ENCODE data around the gene CDC42BPB. TPM values are rescaled to one million over a fixed set of nuclear protein-coding genes. Genes with fewer than 3 reads are reported as not detected.

Gene CDC42BPB
- total and polyA plus RNA-seq, 2 of the 13 experiments (the other 11 are each of a cell fraction or from before 2014, with no cell fraction given), result 19.7 to 32.3 TPM

DNA sequence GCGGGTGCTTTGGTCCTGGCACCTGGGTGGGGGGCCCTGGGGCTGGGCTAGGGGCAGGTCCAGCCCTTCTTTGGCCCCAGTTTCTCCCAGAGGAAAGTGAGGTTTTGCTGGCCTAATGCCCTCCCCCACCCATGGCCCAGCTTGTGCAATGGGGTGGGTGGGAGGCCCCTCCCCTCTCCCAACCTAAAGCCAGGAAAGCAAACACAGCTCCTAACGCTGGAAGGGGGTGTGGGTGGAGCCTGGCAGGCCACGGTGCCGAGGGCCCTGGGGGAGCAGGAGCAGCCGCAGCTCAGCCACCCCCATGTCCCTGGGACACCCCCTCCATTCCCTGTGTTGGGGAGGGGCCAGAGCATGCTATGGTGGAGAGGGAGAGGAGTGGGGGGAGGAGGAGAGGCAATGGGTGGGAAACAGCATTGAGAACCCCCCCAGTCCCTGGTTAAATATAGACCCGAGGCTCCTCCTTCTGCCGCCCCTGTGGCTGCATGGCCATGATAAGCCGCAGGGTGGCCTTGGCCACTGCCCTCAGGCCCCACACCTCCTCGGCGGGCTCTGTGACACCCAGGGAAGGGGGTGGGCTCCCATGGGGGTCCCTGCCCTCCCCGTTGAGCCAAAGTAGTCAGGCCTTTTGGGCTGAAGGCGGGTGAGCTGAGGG, 41.9 kb upstream of the CDC42BPB start (continued):
- TF ChIP-seq RFXAP (CRISPR knock-in tag; IDR thresholded peaks at IDR 0.05; ENCODE audit: borderline replicate concordance), result peak; percentile 85
- TF ChIP-seq KDM6A (CRISPR knock-in tag; IDR thresholded peaks at IDR 0.05; ENCODE audit: low read depth), result peak; percentile 91
- peak; percentile 71 for TF ChIP-seq DMAP1 (CRISPR knock-in tag; IDR thresholded peaks at IDR 0.05)
- TF ChIP-seq TEF (CRISPR knock-in tag; IDR thresholded peaks at IDR 0.05), result no peak
- TF ChIP-seq, protein P1, sequence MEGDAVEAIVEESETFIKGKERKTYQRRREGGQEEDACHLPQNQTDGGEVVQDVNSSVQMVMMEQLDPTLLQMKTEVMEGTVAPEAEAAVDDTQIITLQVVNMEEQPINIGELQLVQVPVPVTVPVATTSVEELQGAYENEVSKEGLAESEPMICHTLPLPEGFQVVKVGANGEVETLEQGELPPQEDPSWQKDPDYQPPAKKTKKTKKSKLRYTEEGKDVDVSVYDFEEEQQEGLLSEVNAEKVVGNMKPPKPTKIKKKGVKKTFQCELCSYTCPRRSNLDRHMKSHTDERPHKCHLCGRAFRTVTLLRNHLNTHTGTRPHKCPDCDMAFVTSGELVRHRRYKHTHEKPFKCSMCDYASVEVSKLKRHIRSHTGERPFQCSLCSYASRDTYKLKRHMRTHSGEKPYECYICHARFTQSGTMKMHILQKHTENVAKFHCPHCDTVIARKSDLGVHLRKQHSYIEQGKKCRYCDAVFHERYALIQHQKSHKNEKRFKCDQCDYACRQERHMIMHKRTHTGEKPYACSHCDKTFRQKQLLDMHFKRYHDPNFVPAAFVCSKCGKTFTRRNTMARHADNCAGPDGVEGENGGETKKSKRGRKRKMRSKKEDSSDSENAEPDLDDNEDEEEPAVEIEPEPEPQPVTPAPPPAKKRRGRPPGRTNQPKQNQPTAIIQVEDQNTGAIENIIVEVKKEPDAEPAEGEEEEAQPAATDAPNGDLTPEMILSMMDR (CRISPR knock-in tag; IDR thresholded peaks at IDR 0.05), result peak; percentile 44
- TF ChIP-seq ZNF232 (CRISPR knock-in tag; IDR thresholded peaks at IDR 0.05; ENCODE audit: borderline replicate concordance), result peak; percentile 87; the same call in 1 of the 2 replicates
- peak; percentile 77 for TF ChIP-seq PRPF4 (IDR thresholded peaks at IDR 0.05; ENCODE audit: low read depth, low read length, poor library complexity, severe bottlenecking)
- TF ChIP-seq RFXANK (CRISPR knock-in tag; IDR thresholded peaks at IDR 0.05), result no peak
- TF ChIP-seq ZFAT (CRISPR knock-in tag; conservative IDR thresholded peaks at IDR 0.05), result no peak
- TF ChIP-seq ARID2 (CRISPR knock-in tag; IDR thresholded peaks at IDR 0.05; ENCODE audit: borderline replicate concordance), result 0 out of 2 replicates have a peak, but pooled peaks have one; percentile 70
- TF ChIP-seq PBX2 (CRISPR knock-in tag; IDR thresholded peaks at IDR 0.05), result 0 out of 2 replicates have a peak, but pooled peaks have one; percentile 30
- peak; percentile 80 for TF ChIP-seq YEATS4 (CRISPR knock-in tag; IDR thresholded peaks at IDR 0.05; ENCODE audit: borderline replicate concordance)
- no peak; the same call in 1 of the 2 replicates for TF ChIP-seq NR2C2 (CRISPR knock-in tag; IDR thresholded peaks at IDR 0.05; ENCODE audit: borderline replicate concordance)
- TF ChIP-seq FUBP1 (CRISPR knock-in tag; IDR thresholded peaks at IDR 0.05; ENCODE audit: borderline replicate concordance), result no peak
- TF ChIP-seq ATF1 (CRISPR knock-in tag; IDR thresholded peaks at IDR 0.05), result no peak
- TF ChIP-seq TARDBP (CRISPR knock-in tag; IDR thresholded peaks at IDR 0.05), result peak; percentile 84; the same call in 1 of the 2 replicates
- no peak for TF ChIP-seq ZIK1 (CRISPR knock-in tag; IDR thresholded peaks at IDR 0.05; ENCODE audit: borderline replicate concordance, low read depth)
- TF ChIP-seq SIN3A (IDR thresholded peaks at IDR 0.05; ENCODE audit: borderline replicate concordance, low read depth, low read length), result peak; percentile 76; the same call in 1 of the 2 replicates
- no peak for TF ChIP-seq FOXA1 (IDR thresholded peaks at IDR 0.05)
- peak; percentile 81 for TF ChIP-seq FOXA1 (CRISPR knock-in tag; IDR thresholded peaks at IDR 0.05)
- TF ChIP-seq BHLHE40 (IDR thresholded peaks at IDR 0.05; ENCODE audit: low read length), result no peak
- peak; percentile 92 for TF ChIP-seq ZNF331 (CRISPR knock-in tag; IDR thresholded peaks at IDR 0.05)
- TF ChIP-seq ETV5 (CRISPR knock-in tag; IDR thresholded peaks at IDR 0.05; ENCODE audit: borderline replicate concordance), result peak; percentile 61; the same call in 1 of the 2 replicates
- TF ChIP-seq, protein P2, sequence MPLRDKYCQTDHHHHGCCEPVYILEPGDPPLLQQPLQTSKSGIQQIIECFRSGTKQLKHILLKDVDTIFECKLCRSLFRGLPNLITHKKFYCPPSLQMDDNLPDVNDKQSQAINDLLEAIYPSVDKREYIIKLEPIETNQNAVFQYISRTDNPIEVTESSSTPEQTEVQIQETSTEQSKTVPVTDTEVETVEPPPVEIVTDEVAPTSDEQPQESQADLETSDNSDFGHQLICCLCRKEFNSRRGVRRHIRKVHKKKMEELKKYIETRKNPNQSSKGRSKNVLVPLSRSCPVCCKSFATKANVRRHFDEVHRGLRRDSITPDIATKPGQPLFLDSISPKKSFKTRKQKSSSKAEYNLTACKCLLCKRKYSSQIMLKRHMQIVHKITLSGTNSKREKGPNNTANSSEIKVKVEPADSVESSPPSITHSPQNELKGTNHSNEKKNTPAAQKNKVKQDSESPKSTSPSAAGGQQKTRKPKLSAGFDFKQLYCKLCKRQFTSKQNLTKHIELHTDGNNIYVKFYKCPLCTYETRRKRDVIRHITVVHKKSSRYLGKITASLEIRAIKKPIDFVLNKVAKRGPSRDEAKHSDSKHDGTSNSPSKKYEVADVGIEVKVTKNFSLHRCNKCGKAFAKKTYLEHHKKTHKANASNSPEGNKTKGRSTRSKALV (CRISPR knock-in tag; IDR thresholded peaks at IDR 0.05), result no peak; the same call in 1 of the 2 replicates
